GM21515 (cell line): Measurements from ENCODE around the gene RCAN2.

Experiments
- ATAC-seq: cut with Tn5 transposase; IDR thresholded peaks from one replicate; pipeline ENCODE4 v1.9.1; 2021; ENCODE audit not compliant: unreplicated experiment

The RCAN2 gene

DNA sequence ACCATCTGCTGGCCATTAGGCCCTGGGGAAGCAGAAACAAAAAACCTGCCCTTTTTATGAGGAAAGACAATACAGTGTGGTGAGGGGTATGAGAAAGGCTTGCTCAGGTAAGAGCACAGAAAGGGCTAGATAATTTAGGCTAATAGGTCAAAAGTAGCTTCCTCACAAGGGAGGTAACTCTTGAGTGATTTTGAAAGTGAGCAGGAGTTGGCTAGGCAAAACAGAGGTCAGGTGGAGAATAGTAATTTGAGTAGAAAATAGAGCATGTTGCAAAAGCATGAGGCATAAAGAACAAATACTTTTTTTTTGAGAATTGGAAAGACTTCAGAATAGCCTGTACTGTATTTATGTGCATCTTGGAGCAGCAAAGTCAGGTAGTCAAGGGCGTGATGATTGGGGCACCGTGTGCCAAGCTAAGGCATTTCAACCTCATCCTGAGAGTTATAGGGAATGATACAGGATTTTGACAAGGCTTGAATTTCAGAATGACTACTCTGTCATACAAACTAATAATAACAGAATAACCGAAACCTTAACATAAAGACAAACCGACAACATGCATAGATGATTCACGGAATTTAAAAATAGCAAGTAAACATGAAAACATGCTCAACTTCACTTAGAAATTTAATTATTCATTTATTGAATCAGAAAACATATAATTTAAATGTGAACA, 197.5 kb downstream of the RCAN2 start:
- peak; percentile 91 for ATAC-seq

DNA sequence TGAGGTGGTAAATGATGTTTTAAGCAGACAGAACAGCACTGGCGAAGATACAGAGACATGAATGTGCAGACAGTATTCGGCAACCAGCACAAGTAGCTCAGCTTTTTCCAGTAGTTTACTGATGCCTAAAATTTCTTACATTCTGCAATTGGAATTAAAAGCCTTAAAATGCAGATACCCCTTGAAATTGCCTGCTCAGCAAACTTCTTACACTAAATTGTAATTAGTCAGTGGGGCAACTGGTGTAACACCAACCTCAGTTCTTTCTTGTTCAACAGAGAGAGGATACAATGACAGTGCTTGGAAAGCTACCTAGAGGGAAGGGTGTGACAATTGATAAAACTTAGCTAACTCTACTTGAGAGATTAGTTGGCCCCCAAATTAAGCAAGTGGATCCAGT, 199.4 kb downstream of the RCAN2 start:
- no peak for ATAC-seq

DNA sequence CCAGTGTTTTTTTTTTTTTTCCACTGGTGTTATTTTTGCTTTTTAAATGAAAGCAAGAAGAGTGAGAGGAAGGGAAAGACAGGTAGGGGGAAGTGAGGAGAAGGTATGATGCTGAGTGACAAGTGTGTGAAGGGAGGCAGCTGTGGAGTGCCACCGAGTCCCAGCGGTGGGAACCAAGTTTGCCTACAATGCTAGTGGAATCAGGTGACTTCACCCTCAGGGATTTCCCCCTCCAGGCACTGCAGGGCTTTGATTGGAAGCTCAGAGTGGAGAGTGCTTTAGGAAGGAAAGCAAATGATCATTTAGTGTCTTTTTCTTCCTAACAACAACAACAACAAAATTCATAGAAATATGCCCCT, 200.0 kb downstream of the RCAN2 start:
- no peak for ATAC-seq

DNA sequence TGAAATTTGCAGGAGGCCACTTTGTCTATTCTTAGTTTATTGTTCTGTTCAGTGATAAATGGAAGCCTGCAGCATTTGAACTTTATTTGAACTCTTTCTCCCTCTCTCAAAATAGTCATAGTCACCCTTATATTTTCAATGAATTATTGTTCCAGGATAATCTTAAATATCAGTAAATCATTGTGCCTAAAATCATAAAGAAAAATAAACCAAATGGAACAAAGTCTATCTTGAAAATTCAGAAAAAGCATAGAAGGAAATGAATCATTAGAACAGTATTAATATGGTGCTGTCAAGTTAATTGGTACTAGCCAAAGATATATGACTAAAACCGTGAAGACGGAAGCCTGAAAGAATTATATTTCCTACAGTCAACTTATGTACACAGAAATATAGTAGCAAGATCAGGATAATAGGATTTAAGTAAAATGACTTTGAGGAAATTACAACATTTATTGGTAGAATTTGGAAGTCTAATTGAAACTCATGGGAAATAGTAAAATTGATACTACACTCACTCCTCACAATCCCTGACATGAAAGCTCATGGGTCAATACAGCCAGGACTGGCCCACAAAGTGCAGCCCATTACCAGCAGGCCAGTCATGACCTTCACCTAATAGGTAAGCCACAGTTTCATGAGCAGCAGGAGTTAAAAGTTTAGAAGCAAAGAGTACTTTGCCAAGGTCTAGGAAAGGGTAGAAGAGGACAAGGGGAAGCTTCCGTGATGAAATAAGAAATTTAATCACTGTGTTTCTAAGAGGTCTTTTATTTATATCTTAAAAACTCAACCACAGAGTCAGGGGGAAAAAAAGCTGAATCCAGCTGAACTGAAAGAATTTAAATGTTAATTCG, 200.6 kb downstream of the RCAN2 start:
- no peak for ATAC-seq

DNA sequence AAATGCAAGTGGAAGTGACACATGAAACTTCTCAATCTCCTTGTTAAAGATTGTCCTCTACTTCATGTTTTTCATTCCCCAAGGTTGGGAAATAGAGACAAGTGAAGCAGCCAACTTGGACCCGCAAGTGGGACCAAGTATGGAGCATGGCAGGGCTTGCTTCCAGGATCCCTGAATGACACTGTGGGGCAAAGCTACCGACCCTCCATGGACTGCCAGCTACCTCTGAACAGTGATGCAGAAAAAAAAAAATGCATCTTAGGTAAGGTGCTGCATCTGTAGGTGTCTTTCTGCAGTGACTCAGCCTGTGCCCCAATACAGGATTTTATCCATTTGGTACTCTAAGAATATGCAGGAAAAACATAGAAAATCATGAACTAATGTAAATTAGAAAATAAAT, 201.4 kb downstream of the RCAN2 start:
- ATAC-seq, result no peak

DNA sequence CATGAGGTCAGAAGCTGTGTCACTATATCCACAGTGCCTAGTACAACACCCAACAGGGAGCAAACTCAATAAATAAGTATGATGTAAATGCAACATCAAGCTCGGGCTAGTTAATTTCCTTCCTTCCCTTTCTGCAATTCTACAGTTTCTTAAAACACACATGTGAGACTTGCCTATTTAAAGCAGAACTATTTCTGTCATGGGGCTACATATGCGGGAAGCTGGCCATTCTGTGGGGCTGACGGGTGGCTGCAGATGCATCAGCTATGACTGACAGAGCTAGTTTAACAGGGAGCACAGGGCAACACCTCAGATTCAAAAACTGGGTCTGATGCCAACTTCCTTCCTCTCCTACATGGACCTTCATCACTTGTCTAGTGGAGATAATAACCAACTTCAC, 202.4 kb downstream of the RCAN2 start:
- ATAC-seq, result no peak

DNA sequence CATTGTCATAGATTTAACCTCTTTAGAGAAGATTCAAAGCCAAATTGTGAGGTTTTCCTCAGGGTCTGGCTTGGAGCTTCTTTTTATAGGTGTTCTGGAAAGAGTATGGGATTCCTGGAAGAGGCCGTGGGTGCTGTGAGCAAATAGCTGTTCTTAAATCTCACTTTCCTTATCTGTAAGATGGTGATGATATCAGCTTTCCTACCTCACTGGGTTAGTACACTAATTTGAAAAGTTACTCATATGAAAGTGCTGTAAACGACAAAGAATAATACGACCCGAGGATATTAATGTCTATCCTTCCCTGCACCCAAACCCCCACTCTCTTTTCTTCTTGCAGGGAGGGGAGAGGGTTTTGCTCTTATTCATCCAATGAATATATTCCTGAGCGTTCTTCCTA, 203.6 kb downstream of the RCAN2 start:
- ATAC-seq, result no peak

DNA sequence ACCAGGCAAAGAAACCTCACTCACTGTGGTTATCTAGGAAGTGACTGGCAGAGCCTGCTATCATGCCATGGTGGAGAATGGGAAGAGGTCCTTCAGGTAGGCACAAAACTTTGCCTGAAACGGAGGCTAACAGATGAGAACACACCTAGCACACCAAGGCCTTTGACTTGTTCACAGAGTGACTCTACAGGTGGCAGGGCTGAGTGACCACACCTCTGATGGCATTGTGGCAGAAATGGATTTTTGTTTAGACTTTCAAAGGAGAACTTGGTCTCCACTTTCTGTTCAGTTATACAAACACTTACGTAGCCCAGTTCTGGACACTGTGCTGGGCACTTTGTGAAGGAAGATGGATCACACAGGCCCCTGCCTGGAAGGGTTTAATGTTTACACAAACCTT, 204.2 kb downstream of the RCAN2 start:
- ATAC-seq, result no peak

DNA sequence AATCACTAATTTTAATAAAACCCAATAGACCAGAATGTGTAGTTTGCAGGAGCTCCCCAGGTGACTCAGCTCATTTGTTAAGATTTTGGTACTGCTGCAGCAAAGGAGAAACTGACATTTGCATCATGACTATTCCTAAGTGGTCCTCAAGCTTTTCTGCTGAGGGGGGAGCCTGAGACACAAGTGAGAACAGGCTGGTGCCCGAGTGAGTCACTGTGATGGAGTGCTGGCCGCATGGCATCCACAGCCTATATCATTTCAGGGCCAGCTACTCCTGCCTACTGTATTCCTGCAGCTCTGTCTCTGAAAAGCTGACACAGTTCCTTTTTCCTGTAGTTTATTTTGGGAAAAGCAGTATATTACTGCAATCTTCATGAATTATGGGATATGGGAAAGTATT, 206.8 kb downstream of the RCAN2 start:
- ATAC-seq, result no peak

DNA sequence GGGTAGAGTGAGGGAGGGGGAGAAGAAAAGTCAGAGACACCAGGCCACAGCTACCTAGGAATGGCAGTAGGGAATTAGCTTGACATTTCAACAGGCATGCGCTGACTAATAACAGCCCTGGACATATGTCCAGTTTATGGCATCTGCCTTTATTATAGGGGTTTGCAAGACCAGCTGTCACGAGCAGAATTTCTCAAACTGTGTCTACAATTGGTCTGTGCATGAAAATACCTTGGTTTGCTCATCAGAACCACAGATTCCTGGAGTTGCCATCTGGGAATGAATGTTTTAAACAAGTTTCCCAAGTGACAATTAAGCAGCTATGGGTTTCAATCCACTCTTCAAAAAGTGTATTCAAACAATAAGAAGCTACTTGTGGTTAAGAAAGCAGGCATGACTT, 210.1 kb downstream of the RCAN2 start:
- ATAC-seq, result no peak

DNA sequence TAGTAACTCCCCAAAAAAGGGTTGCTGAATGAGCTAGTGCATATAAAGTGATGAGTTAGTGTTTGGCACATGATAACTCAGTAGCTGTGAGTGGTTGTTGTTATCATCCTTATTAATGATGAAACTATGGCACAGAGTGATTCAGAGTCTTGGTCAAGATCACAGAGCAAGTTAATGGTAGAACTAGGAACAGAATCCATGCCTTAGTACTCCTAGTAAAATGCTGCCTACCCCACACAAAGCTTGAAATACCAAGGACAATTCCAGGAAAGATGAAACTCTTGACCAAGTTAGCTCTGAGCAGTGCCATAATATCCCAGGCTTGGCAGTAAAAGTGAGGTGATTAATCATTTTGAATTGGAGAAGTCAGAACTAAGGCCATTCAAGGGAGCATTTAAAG, 211.4 kb downstream of the RCAN2 start:
- no peak for ATAC-seq

DNA sequence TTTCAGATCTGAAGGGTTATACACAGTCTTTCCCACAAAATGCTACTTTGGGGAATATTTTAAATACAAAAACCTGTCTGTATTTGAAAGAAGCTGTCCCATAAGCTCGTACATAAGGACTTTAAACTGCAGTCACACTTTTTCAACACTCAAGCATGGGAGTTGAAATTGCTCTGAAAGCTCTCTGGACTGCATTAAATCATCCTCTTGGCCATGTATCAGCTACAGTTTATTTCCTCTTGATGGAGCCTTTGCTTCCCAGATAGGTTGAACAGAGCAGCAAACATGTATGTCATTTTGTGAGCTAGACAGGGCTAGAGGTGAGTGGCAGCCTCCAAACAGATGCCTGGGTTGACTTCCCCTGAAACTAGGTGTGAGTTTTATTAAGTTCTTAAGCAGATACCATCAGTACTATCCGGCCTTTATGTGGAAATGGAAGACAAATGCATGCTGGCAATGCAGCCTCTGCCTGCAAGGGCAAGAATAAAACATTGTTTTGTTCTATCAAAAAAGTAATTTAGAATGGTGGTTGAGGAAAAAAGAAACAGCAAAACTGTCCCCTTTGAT, 214.6 kb downstream of the RCAN2 start:
- ATAC-seq, result no peak

DNA sequence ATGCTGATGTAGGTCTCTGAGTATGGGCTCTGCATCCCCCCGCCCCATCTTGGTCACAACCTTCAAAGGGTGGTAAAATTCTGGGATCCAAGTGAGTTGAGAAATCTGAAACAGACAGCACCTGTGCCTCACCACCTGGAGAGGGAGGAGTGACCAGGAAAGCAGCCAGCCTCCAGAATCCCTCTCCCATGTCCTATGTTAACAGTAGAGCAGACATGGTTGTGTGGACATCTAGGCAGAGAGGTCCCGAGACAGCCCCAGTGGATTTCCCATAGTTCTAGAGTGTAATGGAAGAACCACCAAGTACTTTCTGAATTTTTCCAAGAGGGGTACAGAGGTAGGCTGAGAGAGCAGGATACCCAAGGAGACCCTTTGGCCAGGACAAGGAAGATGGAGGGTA, 216.7 kb downstream of the RCAN2 start:
- no peak for ATAC-seq

DNA sequence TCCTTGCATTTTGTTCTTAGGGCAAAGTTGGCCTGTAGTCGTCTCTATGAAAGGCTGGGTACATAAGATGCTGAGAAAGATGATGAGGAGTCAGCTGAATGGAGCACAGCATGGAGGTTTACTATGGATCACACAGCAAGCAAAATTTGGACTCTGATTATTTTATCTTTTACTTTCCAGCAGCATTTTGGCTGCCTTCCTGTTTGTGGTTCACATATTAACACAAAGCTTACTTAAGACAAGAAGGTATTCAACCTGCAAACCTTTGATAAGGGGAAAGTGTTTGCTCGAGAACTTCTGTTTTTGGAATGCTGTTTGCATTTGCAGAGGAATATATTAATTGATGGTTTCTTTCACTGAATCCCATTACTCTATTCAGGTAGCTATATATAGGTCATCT, 217.3 kb downstream of the RCAN2 start:
- no peak for ATAC-seq

DNA sequence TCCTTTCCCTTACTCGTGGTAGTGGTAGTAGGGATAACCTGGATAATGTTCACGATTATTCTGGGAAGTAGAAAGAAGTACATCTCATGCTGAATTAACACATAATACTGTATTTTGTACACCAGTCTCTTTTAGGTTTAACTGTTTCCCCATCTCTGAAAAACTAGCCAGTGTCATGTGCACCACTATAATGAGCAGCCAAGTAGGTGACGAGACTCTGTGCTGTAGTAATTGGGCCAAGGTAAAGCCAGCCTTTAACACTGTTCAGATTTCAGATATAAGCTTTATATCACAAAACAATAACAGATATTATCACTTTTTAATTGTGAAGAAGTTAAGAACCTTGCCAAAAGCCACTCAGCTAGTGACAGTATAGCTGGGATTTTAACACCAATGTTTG, 219.5 kb downstream of the RCAN2 start:
- ATAC-seq, result no peak

DNA sequence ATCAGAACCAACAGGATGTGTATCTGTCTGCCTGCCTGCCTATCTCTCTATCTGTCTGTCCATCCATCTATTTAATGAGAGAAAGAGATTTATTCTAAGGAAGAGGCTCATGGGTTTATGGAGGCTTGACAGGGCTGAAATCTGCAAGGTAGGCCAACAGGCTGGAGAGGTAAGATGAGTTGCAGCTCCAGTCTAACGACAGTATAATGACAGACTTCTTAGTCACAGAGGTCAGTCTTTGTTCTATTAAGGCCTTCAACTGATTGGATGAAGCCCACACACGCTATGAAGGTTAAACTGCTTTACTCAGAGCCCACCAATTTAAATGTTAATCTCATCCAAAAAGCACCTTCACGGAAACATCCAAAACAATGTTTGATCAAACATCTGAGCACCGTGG, 220.1 kb downstream of the RCAN2 start:
- ATAC-seq, result no peak

DNA sequence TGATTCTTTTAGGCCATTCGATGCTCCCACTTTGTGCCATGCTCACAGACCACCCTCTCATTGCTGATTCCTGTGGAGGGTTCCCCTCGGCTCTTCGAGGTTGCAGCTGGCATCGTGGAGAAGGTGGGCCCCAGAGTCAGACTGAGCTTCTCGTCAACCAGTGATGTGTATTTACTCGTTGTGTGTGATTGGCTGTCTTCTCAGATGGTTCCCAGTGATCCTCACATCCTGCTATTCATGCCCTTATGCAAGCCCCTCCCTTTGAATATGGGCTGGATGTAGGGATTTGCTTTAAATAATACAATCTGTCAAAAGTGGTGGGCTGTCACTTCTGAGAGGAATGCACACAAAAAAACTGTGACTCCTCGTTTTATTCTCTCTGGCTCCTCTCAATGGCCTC, 220.9 kb downstream of the RCAN2 start:
- no peak for ATAC-seq

DNA sequence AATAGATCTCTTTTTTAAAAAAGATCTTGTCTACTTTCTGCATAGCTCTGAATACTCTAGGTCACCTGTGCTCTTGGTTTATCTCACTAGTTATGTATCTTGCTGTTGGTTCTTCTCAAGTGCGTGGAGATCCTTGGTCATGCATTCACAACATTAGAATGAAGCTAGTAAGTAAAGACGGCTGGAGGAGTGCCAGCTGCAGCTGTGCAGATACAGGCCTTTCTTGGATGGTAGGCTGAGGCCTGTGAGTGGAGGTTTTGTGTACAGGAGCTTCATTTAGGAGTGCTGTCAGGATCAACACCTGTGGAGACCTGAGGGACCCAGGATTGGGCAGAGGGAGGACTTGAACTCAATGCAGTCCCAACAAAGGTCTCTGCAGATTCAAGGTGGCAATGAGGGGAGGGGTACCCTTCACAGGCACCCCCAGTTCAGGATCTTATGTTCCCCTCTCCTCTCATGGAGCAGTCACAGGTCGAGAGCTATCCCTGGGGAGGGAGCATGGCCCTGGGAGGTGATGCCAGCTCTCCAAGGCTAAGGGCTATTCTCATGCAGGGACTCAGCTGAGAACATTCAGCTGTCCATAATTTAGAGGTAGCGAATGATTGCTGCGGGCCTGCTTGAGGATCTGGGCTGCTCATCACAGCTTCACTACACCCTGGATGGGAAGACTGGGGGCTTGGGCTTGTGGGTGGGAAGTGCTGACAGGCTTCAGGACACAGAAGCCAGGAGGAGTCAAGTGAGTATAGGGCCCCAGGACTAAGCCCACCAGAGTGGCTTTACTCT, 221.6 kb downstream of the RCAN2 start:
- no peak for ATAC-seq

DNA sequence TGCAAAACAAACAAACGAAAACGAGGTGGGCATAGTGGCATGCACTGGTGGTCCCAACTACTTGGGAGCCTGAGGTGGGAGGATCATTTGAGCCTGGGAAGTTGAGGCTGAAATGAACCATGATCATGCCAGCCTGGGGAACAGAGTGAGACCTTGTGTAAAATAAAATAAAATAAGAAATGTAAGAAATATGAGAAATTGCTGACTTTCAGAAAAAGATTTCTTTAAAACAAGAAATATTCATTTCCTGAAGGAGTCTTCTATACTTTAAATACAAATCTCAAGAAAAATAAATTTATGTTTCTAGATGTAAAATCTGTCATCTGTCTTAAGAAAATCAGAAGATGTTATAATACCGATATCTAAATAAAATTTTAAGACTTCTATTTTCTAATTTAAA, 223.7 kb downstream of the RCAN2 start:
- ATAC-seq, result no peak

DNA sequence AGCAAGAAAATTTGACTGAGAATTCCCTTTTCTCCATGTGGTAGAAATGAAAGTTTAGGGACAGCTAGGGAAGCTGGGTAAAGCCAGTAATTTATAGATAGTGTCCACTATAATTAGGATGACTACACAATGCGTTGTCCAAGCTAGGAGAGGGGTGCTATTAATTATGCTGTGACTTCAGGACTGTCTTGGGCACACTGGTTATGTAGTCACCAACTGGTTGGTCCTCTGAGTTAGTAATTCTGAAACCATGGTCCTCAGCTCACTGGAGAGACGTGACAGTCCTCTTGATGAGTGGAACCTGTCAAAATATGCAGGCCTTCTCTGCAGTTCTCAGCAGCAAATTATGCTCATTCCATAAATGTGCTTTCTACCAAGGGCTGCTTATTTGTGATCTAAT, 225.9 kb downstream of the RCAN2 start:
- ATAC-seq, result no peak

DNA sequence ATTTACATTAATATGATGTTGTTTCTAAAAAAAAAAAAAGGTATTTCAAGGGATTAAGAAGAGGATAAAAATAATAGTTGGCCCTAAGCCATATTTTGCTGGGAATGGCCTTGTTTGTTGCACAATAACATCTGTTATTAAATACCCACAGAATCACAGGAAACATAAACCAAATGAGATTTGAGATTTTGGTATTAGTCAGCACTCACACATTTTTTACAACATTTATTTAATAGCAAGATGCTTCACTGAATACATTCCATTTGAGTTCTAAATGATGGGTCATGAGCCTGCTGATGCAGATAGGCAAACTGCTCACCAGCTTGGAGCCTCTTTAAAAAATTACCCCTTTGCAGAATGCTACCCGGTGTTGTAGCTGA, 227.6 kb downstream of the RCAN2 start:
- no peak for ATAC-seq
